HG03521 (cell line): Measurements from ENCODE around the gene TMEM243.
"Not testable (repeated sequence)": the region's sequence is repeated elsewhere in the genome, so short reads cannot be mapped to it uniquely, and the experiment has no call there.

Source experiments
- ATAC-seq: cut with Tn5 transposase; IDR thresholded peaks from one replicate; pipeline ENCODE4 v1.9.1; 2021; ENCODE audit warnings: mild to moderate bottlenecking, moderate library complexity; ENCODE audit not compliant: unreplicated experiment

TMEM243 gene

GRCh38 chr7:87213252-87213651 lies 6.3 kb downstream of the TMEM243 start:
- ATAC-seq: no peak

DNA sequence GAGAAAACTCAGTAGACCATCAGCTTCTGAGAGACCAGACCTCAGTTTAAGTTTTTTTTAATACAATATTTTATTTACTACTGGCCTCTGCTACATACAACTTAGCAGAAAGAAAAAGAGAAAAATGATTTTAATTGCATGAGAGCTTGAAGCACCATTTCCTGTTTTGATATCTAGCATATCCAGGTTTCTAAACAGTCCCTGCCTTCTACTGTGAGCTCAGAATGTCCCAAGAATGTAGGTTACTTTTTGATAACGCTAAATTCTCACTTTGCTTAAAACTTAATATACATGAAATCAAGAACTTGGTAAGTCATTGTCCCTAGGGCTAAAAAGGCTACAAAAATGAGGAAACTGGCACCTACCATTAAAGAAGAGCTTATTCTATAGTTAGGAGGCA lies 7.0 kb downstream of the TMEM243 start:
- ATAC-seq: no peak

- no peak for ATAC-seq
Measured at GRCh38 chr7:87210506-87210905, 9.0 kb downstream of the TMEM243 start.

- ATAC-seq: no peak
Measured at GRCh38 chr7:87209295-87209924, 10.1 kb downstream of the TMEM243 start.

GRCh38 chr7:87206361-87206760 lies 13.2 kb downstream of the TMEM243 start:
- ATAC-seq: no peak

DNA sequence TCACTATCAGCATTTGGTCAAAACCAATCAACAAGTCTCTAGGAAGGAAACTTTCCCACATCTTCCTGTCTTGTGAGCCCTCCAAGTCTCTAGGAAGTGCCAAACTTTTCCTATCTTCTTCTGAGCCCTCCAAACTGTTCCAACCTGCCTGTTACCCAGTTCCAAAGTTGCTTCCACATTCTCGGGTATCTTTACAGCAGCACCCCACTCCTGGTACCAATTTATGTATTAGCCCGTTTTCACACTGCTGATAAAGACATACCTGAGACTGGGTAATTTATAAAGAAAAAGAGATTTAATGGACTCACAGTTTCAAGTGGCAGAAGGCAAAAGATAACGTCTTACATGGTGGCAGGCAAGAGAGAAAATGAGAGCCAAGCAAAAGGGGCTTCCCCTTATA lies 13.8 kb downstream of the TMEM243 start:
- ATAC-seq: not testable (repeated sequence)

- no peak for ATAC-seq
Measured at GRCh38 chr7:87204933-87205332, 14.6 kb downstream of the TMEM243 start.

GRCh38 chr7:87203929-87204328 lies 15.6 kb downstream of the TMEM243 start:
- not testable (repeated sequence) for ATAC-seq

DNA sequence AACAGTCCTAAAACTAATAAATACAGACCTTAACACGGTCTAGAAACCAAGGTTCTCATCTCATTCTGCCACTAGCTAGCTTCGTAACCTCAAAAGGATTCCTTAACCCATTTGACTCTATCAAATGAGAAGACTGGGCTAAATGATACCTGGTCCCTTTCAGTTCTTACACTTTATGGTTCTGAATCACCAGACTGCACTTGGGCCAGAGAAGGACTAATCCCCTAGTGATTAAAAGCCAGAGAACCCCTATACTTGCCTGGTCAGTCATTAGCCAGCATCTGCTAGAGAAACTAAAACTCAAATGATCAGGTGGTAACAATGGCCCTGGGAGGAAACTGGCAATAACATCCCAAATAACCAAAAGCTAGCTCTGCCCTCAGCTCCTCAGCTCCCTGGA lies 16.8 kb downstream of the TMEM243 start:
- no peak for ATAC-seq

DNA sequence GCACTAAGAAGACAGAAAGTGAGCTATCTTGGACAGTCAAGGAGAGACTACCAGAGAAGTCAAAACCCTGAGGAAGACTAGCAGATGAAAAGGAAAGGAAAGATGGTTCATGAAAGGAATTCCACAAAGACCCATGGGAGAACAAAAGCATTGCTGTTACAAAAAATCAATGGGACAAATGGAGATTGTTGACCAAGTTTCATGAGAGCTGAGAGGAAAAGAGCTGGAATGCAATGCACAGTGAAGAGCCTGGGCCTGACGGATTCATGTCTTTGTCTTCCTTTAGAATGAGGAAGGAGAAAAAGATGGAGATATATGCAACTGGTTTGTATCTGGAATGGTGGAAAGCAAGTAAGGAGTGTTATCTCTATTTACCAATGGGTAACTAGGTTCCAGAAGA lies 17.3 kb downstream of the TMEM243 start:
- no peak for ATAC-seq

- ATAC-seq: no peak
Measured at GRCh38 chr7:87199700-87200450, 19.7 kb downstream of the TMEM243 start.

DNA sequence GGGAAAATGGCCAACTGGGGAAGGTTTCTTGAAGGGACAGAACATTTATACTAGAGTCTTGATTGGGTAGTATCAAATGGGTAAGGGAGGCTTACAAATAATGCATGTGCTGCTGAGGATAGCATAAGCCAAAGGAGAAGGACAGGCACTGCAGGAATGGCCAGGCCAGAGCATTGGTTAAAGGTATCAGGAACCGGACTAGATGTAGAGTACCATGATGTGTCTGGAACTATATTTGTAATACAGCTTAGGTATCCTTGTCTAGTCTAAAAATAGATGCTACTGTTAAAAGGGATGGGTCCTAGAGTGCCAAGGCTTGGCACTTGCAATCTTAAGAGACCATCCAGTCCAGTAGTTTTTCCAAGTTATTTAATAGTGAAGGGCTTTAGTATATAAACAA lies 20.3 kb downstream of the TMEM243 start:
- no peak for ATAC-seq

GRCh38 chr7:87193912-87194311 lies 25.6 kb downstream of the TMEM243 start:
- ATAC-seq: no peak

DNA sequence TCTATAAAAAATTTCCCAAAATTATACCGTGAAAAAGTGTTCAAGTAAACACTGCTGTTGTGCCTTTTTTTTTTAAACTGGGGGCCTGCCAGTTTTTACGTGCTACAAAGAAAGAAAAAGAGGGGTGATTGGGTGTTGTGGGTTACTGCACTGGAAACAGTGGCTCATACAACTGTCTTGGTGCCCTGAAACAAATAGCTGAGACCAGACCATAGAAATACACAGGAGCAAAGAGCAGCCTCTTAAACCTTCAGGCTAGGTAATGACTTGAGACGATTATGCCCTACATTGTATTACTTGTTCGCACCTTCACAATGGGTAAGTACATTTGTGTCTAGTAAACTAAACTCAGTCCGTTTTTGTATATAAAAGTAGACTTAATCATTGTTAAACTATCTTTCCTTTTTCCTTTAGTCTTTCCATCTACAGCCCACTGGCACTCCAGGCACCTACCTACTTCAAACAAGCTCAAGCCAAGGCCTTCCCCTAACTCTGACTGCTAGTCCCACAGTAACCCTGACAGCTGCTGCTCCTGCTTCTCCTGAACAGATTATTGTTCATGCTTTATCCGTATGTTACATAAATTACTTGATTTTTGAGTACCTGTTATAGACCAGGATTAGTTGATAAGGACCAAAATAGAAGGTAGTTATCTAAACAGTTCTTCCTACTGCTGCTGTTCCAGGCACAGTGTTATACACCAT lies 26.6 kb downstream of the TMEM243 start:
- ATAC-seq: no peak

DNA sequence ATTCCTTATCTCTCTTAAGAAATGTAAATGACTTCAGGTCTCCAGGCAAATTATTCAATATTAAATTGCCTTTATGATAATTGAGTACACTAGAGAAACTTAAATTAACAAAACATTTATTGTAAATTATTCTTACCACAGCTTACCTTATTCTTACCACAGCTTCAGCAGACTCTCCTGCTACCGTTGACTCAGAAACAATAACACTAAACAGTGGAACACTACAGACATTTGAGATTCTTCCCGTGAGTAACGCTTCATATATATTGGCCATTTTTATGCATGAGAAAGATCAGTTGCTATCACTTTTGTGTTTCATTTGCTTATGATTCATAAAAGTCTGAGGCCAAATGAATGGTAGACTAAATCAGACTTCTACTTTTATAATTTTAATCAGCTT lies 28.7 kb downstream of the TMEM243 start:
- ATAC-seq: no peak

DNA sequence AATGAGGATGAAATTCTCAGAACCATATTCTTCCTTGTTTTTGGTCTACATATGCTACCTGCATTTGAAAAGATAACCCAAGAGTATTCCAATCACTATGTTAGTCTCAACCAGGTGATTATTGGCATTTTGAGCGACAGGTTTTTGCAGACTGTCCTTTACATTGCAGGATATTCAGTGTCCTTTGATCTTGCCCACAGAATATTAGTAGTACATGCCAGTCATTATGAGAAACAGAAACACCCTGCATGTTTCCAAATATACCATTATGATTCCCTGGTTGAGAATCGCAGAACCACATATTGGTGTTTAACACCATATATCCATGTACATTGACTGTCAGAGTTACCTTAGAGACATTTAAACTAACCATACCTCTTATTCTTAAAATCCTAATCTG lies 30.6 kb downstream of the TMEM243 start:
- no peak for ATAC-seq

GRCh38 chr7:87187120-87187519 lies 32.4 kb downstream of the TMEM243 start:
- no peak for ATAC-seq

- ATAC-seq: no peak
Measured at GRCh38 chr7:87179180-87179579, 40.4 kb downstream of the TMEM243 start.

DNA sequence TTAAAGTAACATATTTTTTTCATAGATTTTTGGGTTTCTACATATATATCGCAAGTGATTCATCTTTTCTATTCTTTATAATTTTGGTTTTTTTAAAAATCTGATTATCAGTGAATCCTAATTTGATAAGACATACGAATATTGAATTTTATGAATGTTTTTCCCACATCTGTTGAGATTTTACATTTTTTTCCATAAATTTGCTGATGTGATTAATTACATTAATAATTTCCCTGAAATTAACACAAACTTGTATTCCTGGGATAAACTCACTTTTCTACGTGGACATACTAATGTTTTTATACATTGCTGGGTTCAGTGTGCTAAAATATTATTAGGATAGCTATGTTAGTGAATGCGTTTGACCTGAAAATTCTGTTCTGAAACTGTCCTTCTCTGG lies 41.2 kb downstream of the TMEM243 start:
- no peak for ATAC-seq

GRCh38 chr7:87173471-87173870 lies 46.1 kb downstream of the TMEM243 start:
- no peak for ATAC-seq

GRCh38 chr7:87171282-87171934 lies 48.1 kb downstream of the TMEM243 start:
- ATAC-seq: no peak

GRCh38 chr7:87170828-87171227 lies 48.7 kb downstream of the TMEM243 start:
- ATAC-seq: no peak
